Neural cell (in vitro differentiated cells): ENCODE data around the gene MYO5A. TPM values are rescaled to one million over a fixed set of nuclear protein-coding genes. Genes with fewer than 3 reads are reported as not detected.

ENCODE experiments used
- H2AFZ ChIP-seq: fragments of 200-600, 300-800 bp; sonication (generic), shearing (Covaris generic); 2 replicates; pipeline ENCODE4 v1.6.0; 2014; ENCODE audit warnings: low read depth, mild to moderate bottlenecking, antibody characterized with exemption, low read length, moderate library complexity
- H3F3A ChIP-seq: fragments of 200-600 bp; shearing (Covaris generic); 2 replicates; pipeline ENCODE4 v1.6.1; 2016; ENCODE audit warnings: mild to moderate bottlenecking, moderate library complexity, mixed read lengths, antibody characterized with exemption, low read length; ENCODE audit not compliant: insufficient read depth, poor library complexity, severe bottlenecking
- H3K27ac ChIP-seq: fragments of 200-600, 300-800 bp; sonication (generic), shearing (Covaris generic); 2 replicates; pipeline ENCODE4 v1.5.1; 2014; ENCODE audit warnings: mild to moderate bottlenecking, low read length, moderate library complexity
- H3K27me3 ChIP-seq: fragments of 300-800, 200-600 bp; sonication (generic), shearing (Covaris generic); 2 replicates; pipeline ENCODE4 v1.6.0; 2014; ENCODE audit warnings: mild to moderate bottlenecking, low read depth, low read length, moderate library complexity; ENCODE audit not compliant: insufficient read depth
- H3K36me3 ChIP-seq: fragments of 300-800, 200-600 bp; sonication (generic), shearing (Covaris generic); 2 replicates; pipeline ENCODE4 v1.5.1; 2014; ENCODE audit warnings: mild to moderate bottlenecking, antibody characterized with exemption, low read length, moderate library complexity; ENCODE audit not compliant: insufficient read depth
- H3K4me2 ChIP-seq: fragments of 300-800, 200-600 bp; sonication (generic), shearing (Covaris generic); 2 replicates; pipeline ENCODE4 v1.6.0; 2014; ENCODE audit warnings: mild to moderate bottlenecking, low read length
- H3K4me3 ChIP-seq: fragments of 300-800, 200-600 bp; sonication (generic), shearing (Covaris generic); 2 replicates; pipeline ENCODE4 v1.5.1; 2014; ENCODE audit warnings: mild to moderate bottlenecking, low read length, moderate library complexity
- H3K79me2 ChIP-seq: fragments of 200-600 bp; shearing (Covaris generic); replicated peaks from 2 replicates; pipeline ENCODE4 v1.6.0; 2014; ENCODE audit warnings: mild to moderate bottlenecking, low read length, moderate library complexity; ENCODE audit not compliant: insufficient read depth
- H3K9ac ChIP-seq: fragments of 300-800, 200-600 bp; sonication (generic), shearing (Covaris generic); 2 replicates; pipeline ENCODE4 v1.6.1; 2016; ENCODE audit warnings: mild to moderate bottlenecking, low read length, mixed read lengths
- H3K9me2 ChIP-seq: fragments of 200-600 bp; shearing (Covaris generic); 2 replicates; pipeline ENCODE4 v1.6.1; 2016; ENCODE audit warnings: mild to moderate bottlenecking, low read length, mixed read lengths; ENCODE audit not compliant: insufficient read depth
- H3K9me3 ChIP-seq: fragments of 200-600, 300-800 bp; sonication (generic), shearing (Covaris generic); 2 replicates; pipeline ENCODE4 v1.6.1; 2016; ENCODE audit warnings: mild to moderate bottlenecking, mixed run types, low read length, moderate library complexity, mixed read lengths
- H4K20me1 ChIP-seq: fragments of 200-600 bp; shearing (Covaris generic); 2 replicates; pipeline ENCODE4 v1.6.1; 2016; ENCODE audit warnings: mild to moderate bottlenecking, mixed run types; ENCODE audit not compliant: insufficient read depth
- EP300 ChIP-seq: fragments of 450-650 bp; conservative IDR thresholded peaks from 2 replicates; pipeline ENCODE4 v1.6.1; 2014; ENCODE audit warnings: antibody characterized with exemption, mild to moderate bottlenecking, moderate library complexity; ENCODE audit not compliant: poor library complexity, severe bottlenecking
- EZH2 ChIP-seq: fragments of 200-600, 300-800 bp; shearing (Covaris generic), sonication (generic); IDR thresholded peaks from 2 replicates; pipeline ENCODE4 v1.6.1; 2014; ENCODE audit warnings: antibody characterized with exemption, low read length, borderline replicate concordance, mild to moderate bottlenecking; ENCODE audit not compliant: insufficient read depth, poor library complexity, severe bottlenecking
- MXI1 ChIP-seq: fragments of 450-650 bp; conservative IDR thresholded peaks from 2 replicates; pipeline ENCODE4 v1.6.1; 2014; ENCODE audit warnings: antibody characterized with exemption, mild to moderate bottlenecking; ENCODE audit not compliant: poor library complexity, severe bottlenecking
- POLR2AphosphoS5 ChIP-seq: IDR thresholded peaks from 2 replicates; pipeline ENCODE4 v1.6.1; 2012
- RAD21 ChIP-seq: fragments of 450-650 bp; conservative IDR thresholded peaks from 2 replicates; pipeline ENCODE4 v1.6.1; 2014; ENCODE audit warnings: antibody characterized with exemption, mild to moderate bottlenecking, moderate library complexity
- SMC3 ChIP-seq: fragments of 450-650 bp; conservative IDR thresholded peaks from 2 replicates; pipeline ENCODE4 v1.6.1; 2014; ENCODE audit warnings: antibody characterized with exemption, mild to moderate bottlenecking, moderate library complexity; ENCODE audit not compliant: poor library complexity
- TAF1 ChIP-seq: IDR thresholded peaks from 2 replicates; pipeline ENCODE4 v1.6.1; 2012; ENCODE audit warnings: low read depth
- polyA plus RNA-seq: library from polyadenylated mRNA; depleted of rRNA; stranded (reverse); fragments of >200 nt; gene quantifications from 2 replicates; pipeline ENCODE4 v1.2.3, GENCODE V29; 2014
- TF ChIP-seq, protein P1 (sequence below): fragments of 450-650 bp; IDR thresholded peaks from 2 replicates; pipeline ENCODE4 v1.5.1; 2014; ENCODE audit warnings: antibody characterized with exemption, mild to moderate bottlenecking, moderate library complexity; ENCODE audit not compliant: poor library complexity, severe bottlenecking
- TF ChIP-seq, protein P2 (sequence below): IDR thresholded peaks from 2 replicates; pipeline ENCODE4 v1.6.1; 2012; ENCODE audit warnings: borderline replicate concordance

MYO5A gene
- polyA plus RNA-seq, 1 donor from 2014 or later: 43.8 TPM

DNA sequence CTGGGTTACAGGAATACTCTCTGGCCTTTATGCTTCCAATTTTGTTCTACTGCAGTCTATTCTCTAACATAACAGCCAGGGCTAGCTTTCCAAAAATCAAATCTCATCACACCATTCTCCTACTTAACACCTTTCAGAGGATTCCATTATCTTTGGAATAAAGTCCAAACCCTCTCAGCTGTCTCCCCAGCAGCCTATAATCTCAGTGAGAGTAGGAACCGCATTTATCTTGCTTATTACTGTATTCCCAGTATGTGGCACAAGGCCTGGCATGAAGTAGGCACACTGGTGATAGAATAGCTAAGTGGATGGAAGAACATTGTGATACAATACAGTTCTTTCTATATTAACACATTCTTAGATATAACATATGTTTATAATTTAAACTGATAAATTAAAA is 184.1 kb downstream of the MYO5A start:
- no peak for TF ChIP-seq RAD21
- TF ChIP-seq EZH2: no peak
- TF ChIP-seq, protein P1, sequence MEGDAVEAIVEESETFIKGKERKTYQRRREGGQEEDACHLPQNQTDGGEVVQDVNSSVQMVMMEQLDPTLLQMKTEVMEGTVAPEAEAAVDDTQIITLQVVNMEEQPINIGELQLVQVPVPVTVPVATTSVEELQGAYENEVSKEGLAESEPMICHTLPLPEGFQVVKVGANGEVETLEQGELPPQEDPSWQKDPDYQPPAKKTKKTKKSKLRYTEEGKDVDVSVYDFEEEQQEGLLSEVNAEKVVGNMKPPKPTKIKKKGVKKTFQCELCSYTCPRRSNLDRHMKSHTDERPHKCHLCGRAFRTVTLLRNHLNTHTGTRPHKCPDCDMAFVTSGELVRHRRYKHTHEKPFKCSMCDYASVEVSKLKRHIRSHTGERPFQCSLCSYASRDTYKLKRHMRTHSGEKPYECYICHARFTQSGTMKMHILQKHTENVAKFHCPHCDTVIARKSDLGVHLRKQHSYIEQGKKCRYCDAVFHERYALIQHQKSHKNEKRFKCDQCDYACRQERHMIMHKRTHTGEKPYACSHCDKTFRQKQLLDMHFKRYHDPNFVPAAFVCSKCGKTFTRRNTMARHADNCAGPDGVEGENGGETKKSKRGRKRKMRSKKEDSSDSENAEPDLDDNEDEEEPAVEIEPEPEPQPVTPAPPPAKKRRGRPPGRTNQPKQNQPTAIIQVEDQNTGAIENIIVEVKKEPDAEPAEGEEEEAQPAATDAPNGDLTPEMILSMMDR: no peak
- TF ChIP-seq SMC3: no peak
- TF ChIP-seq, protein P2, sequence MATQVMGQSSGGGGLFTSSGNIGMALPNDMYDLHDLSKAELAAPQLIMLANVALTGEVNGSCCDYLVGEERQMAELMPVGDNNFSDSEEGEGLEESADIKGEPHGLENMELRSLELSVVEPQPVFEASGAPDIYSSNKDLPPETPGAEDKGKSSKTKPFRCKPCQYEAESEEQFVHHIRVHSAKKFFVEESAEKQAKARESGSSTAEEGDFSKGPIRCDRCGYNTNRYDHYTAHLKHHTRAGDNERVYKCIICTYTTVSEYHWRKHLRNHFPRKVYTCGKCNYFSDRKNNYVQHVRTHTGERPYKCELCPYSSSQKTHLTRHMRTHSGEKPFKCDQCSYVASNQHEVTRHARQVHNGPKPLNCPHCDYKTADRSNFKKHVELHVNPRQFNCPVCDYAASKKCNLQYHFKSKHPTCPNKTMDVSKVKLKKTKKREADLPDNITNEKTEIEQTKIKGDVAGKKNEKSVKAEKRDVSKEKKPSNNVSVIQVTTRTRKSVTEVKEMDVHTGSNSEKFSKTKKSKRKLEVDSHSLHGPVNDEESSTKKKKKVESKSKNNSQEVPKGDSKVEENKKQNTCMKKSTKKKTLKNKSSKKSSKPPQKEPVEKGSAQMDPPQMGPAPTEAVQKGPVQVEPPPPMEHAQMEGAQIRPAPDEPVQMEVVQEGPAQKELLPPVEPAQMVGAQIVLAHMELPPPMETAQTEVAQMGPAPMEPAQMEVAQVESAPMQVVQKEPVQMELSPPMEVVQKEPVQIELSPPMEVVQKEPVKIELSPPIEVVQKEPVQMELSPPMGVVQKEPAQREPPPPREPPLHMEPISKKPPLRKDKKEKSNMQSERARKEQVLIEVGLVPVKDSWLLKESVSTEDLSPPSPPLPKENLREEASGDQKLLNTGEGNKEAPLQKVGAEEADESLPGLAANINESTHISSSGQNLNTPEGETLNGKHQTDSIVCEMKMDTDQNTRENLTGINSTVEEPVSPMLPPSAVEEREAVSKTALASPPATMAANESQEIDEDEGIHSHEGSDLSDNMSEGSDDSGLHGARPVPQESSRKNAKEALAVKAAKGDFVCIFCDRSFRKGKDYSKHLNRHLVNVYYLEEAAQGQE: no peak
- no peak for TF ChIP-seq MXI1
- TF ChIP-seq POLR2AphosphoS5: no peak
- TF ChIP-seq EP300: no peak
- TF ChIP-seq TAF1: no peak
- H4K20me1 ChIP-seq: no peaks in the 10 kb centered on the region

DNA sequence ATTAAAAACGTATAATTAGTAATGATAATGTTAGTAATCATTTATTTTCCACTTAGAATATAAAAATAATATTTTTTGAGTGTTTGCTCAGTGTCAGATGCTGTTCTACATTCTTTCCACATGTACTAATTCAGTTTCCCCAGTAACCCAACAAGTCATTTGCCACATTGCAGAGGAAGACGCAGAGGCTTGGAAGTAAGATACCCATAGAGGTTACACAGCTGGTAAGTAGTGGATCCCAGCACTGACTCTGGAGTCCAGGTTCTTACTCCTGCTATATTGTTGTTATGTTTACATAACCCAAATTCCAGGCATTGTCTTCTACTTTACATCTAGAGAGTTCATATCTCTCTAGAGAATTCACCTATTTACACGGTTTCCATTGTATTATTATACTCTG is 184.8 kb downstream of the MYO5A start:
- no peaks in the 10 kb centered on the region for H3K36me3 ChIP-seq
- H3K27ac ChIP-seq: no peak overlapping the region
- H3K27me3 ChIP-seq: no peaks in the 10 kb centered on the region
- no peak overlapping the region for H3K9ac ChIP-seq
- no peaks in the 10 kb centered on the region for H4K20me1 ChIP-seq
- no peak overlapping the region for H3K4me3 ChIP-seq
- no peaks in the 10 kb centered on the region for H3K79me2 ChIP-seq
- no peaks in the 10 kb centered on the region for H3K9me3 ChIP-seq
- H2AFZ ChIP-seq: no peak overlapping the region
- no peak overlapping the region for H3K4me2 ChIP-seq
- no peaks in the 10 kb centered on the region for H3F3A ChIP-seq
- no peaks in the 10 kb centered on the region for H3K9me2 ChIP-seq
- TF ChIP-seq, protein P1: no peak
- no peak for TF ChIP-seq TAF1
- TF ChIP-seq RAD21: no peak
- no peak for TF ChIP-seq EP300
- TF ChIP-seq SMC3: no peak
- TF ChIP-seq POLR2AphosphoS5: no peak
- no peak for TF ChIP-seq MXI1

More for the DNA sequence above, 184.1 kb downstream of the MYO5A start:
- Histone ChIP-seq H3K9me2 (no peaks in the 10 kb centered on the region), H3K27me3 (no peaks in the 10 kb centered on the region), H3K36me3 (no peaks in the 10 kb centered on the region), H2AFZ (no peak overlapping the region), H3K79me2 (no peaks in the 10 kb centered on the region), H3K9me3 (no peaks in the 10 kb centered on the region), H3K4me3 (no peak overlapping the region), H3F3A (no peaks in the 10 kb centered on the region), H3K27ac (no peak overlapping the region), H3K9ac (no peak overlapping the region), H3K4me2 (no peak overlapping the region)
